Keratinocyte (primary cell): Measurements from ENCODE around the gene PDCD1LG2. TPM values are rescaled to one million over a fixed set of nuclear protein-coding genes. Genes with fewer than 3 reads are reported as not detected.
"Not testable (repeated sequence)": the region's sequence is repeated elsewhere in the genome, so short reads cannot be mapped to it uniquely, and the experiment has no call there.

Experiments used
- DNase-seq: peaks from one replicate; pipeline ENCODE4 v3.0.0-alpha.2; 2011; ENCODE audit warnings: low read depth, missing footprints, low spot score
- FAIRE-seq: peaks from 2 replicates; lab custom pipeline; 2011; peaks lifted over from hg19 to GRCh38; lab: Jason Lieb, UNC
- H2AFZ ChIP-seq: 2 replicates; pipeline ENCODE4 v1.6.0; 2012; ENCODE audit warnings: low read length, control low read depth, inconsistent platforms; ENCODE audit not compliant: control insufficient read depth
- H3K27ac ChIP-seq: 2 replicates; pipeline ENCODE4 v1.5.1; 2011; ENCODE audit warnings: low read length; ENCODE audit not compliant: control insufficient read depth, insufficient read depth
- H3K27me3 ChIP-seq: 3 replicates; pipeline ENCODE4 v1.6.0; 2011; ENCODE audit warnings: low read length; ENCODE audit not compliant: control insufficient read depth, insufficient read depth; ENCODE audit errors: extremely low read depth
- H3K36me3 ChIP-seq, 2 experiments: 2 replicates in 1 of 2; 3 replicates in 1 of 2; pipeline ENCODE4 v1.5.1; 2011; ENCODE audit warnings: low read length in 2 of 2, mild to moderate bottlenecking in 1 of 2; ENCODE audit not compliant: control insufficient read depth in 2 of 2, insufficient read depth in 2 of 2; ENCODE audit errors: extremely low read depth in 1 of 2
- H3K4me1 ChIP-seq: 3 replicates; pipeline ENCODE4 v1.5.1; 2011; ENCODE audit warnings: low read length; ENCODE audit not compliant: control insufficient read depth, insufficient read depth; ENCODE audit errors: extremely low read depth
- H3K4me2 ChIP-seq: 3 replicates; pipeline ENCODE4 v1.6.0; 2011; ENCODE audit warnings: low read depth, low read length; ENCODE audit not compliant: control insufficient read depth, insufficient read depth; ENCODE audit errors: extremely low read depth
- H3K4me3 ChIP-seq, 3 experiments: fragments of 200-600 bp in 1 of 3; sonication (generic) in 1 of 3; 2 replicates in 2 of 3; 3 replicates in 1 of 3; pipeline ENCODE4 v1.5.1; 2011 to 2016; ENCODE audit warnings: low read length in 3 of 3, mild to moderate bottlenecking in 3 of 3, control low read depth in 2 of 3, inconsistent platforms in 1 of 3, low read depth in 1 of 3, mixed read lengths in 1 of 3, mixed run types in 1 of 3, moderate library complexity in 1 of 3; ENCODE audit not compliant: control insufficient read depth in 2 of 3, insufficient read depth in 2 of 3; ENCODE audit errors: extremely low read depth in 1 of 3
- H3K79me2 ChIP-seq: 2 replicates; pipeline ENCODE4 v1.6.0; 2012; ENCODE audit warnings: low read length; ENCODE audit not compliant: control insufficient read depth, insufficient read depth
- H3K9ac ChIP-seq: 3 replicates; pipeline ENCODE4 v1.6.0; 2011; ENCODE audit warnings: low read length; ENCODE audit not compliant: control insufficient read depth, insufficient read depth; ENCODE audit errors: extremely low read depth
- H3K9me1 ChIP-seq: 3 replicates; pipeline ENCODE4 v1.6.0; 2011; ENCODE audit warnings: low read length; ENCODE audit not compliant: control insufficient read depth, insufficient read depth; ENCODE audit errors: extremely low read depth
- H3K9me3 ChIP-seq: 2 replicates; pipeline ENCODE4 v1.5.1; 2012; ENCODE audit warnings: low read depth, low read length; ENCODE audit not compliant: control insufficient read depth
- H4K20me1 ChIP-seq: 3 replicates; pipeline ENCODE4 v1.6.0; 2011; ENCODE audit warnings: low read length; ENCODE audit not compliant: control insufficient read depth, insufficient read depth; ENCODE audit errors: extremely low read depth
- EZH2 ChIP-seq: IDR thresholded peaks from one replicate; pipeline ENCODE4 v1.6.1; 2012; ENCODE audit warnings: inconsistent platforms, mild to moderate bottlenecking, low read length, moderate library complexity
- dilution Hi-C: fragments of 300-500 bp; cut with MboI; formaldehyde crosslinking; loops from one replicate; pipeline ENCODE4 v1.7.0; 2020; ENCODE audit warnings: low sequenced_read_pairs; ENCODE audit not compliant: extremely low pct_ligation_motif_present
- polyA plus RNA-seq, 5 experiments: library from polyadenylated mRNA; depleted of rRNA in 3 of 5; stranded (reverse) in 3 of 5; stranded (forward) in 1 of 5; unstranded in 1 of 5; fragments of >200 nt; gene quantifications; 1 replicate in 1 of 5; 2 replicates in 3 of 5; 3 replicates in 1 of 5; pipeline versions ENCODE4 v1.2.1 to v1.2.3, GENCODE V29; 2011 to 2012; ENCODE audit warnings: missing spikeins in 2 of 5, low read depth in 1 of 5, low replicate concordance in 1 of 5
- TF ChIP-seq, protein P1 (sequence below), 3 experiments: IDR thresholded peaks in 1 of 3; conservative IDR thresholded peaks in 1 of 3; optimal IDR thresholded peaks in 1 of 3; 2 replicates in 2 of 3; 3 replicates in 1 of 3; pipeline versions ENCODE3 to v1.5.1; 2011; ENCODE audit warnings: low read length in 3 of 3, mild to moderate bottlenecking in 3 of 3, moderate library complexity in 2 of 3, control low read depth in 1 of 3, inconsistent platforms in 1 of 3; ENCODE audit not compliant: insufficient read depth in 2 of 3; ENCODE audit errors: extremely low read depth in 1 of 3

Gene PDCD1LG2
- polyA plus RNA-seq, 1 donor (not counting 4 experiments of a cell fraction or from before 2014, with no cell fraction given) = 20.2 TPM

DNA sequence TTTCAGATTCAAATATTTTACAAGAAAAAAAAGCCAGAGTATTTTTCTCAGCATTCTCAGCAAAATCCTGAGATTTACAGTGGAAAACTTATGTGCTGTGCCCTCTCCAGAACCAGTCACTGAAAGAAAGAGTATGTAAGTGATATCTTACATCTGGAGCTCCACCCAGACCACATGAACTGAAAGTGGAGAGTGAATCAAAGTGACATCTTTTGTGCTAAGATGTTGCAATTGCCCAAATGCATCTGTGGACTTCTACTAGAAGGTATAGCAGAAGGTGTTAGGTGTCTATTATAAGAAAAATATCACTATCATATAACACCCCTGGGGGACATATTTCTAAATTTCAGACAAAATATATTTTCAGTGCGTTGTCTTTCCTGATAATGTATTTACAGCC, 69.5 kb downstream of the PDCD1LG2 start:
- no peaks in the 10 kb centered on the region for H3K9me1 ChIP-seq
- DNase-seq (no peak), FAIRE-seq (peak; percentile 34)
- H2AFZ ChIP-seq = no peak overlapping the region
- no peak overlapping the region for H3K4me3 ChIP-seq
- no peak overlapping the region for H3K4me2 ChIP-seq
- no peaks in the 10 kb centered on the region for H3K79me2 ChIP-seq
- dilution Hi-C loops = no loop called here
- H3K36me3 ChIP-seq = peaks cover under 1 to 1% of the 10 kb centered on the region in 2 experiments
- no peak overlapping the region for H3K9ac ChIP-seq
- H3K27me3 ChIP-seq = no peaks in the 10 kb centered on the region
- no peaks in the 10 kb centered on the region for H4K20me1 ChIP-seq
- TF ChIP-seq, protein P1, sequence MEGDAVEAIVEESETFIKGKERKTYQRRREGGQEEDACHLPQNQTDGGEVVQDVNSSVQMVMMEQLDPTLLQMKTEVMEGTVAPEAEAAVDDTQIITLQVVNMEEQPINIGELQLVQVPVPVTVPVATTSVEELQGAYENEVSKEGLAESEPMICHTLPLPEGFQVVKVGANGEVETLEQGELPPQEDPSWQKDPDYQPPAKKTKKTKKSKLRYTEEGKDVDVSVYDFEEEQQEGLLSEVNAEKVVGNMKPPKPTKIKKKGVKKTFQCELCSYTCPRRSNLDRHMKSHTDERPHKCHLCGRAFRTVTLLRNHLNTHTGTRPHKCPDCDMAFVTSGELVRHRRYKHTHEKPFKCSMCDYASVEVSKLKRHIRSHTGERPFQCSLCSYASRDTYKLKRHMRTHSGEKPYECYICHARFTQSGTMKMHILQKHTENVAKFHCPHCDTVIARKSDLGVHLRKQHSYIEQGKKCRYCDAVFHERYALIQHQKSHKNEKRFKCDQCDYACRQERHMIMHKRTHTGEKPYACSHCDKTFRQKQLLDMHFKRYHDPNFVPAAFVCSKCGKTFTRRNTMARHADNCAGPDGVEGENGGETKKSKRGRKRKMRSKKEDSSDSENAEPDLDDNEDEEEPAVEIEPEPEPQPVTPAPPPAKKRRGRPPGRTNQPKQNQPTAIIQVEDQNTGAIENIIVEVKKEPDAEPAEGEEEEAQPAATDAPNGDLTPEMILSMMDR (optimal IDR thresholded peaks at IDR 0.05 in 1 of 3, IDR thresholded peaks at IDR 0.05 in 1 of 3, conservative IDR thresholded peaks at IDR 0.05 in 1 of 3; ENCODE audit: extremely low read depth in 1 of 3, insufficient read depth in 2 of 3, low read length in 3 of 3) = no peak
- TF ChIP-seq EZH2 = no peak
- no peaks in the 10 kb centered on the region for H3K9me3 ChIP-seq
- H3K27ac ChIP-seq = no peak overlapping the region
- H3K4me1 ChIP-seq = peaks cover 20% of the 10 kb centered on the region

DNA sequence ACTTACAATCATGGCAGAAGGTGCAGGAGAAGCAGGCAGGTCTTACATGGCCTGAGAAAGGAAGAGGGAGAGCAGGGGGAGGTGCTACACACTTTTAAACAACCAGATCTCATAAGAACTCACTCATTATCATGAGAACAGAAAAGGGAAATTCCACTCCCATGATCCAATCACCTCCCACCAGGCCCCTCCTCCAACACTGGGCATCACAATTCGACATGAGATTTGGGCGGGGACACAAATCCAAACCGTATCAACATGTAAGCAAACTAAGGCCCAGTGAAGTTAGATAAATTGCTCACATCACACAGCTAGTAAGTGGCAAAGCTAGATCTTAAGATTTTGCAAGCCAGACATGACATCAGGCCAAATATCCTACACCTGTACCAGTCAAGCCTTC, 70.3 kb downstream of the PDCD1LG2 start:
- no peaks in the 10 kb centered on the region for H4K20me1 ChIP-seq
- H3K9me3 ChIP-seq = no peaks in the 10 kb centered on the region
- no peak overlapping the region for H3K27ac ChIP-seq
- dilution Hi-C loops = no loop called here
- no peaks in the 10 kb centered on the region for H3K9me1 ChIP-seq
- FAIRE-seq (no peak), DNase-seq (no peak)
- no peak overlapping the region for H3K9ac ChIP-seq
- H3K4me3 ChIP-seq = no peak overlapping the region
- H3K27me3 ChIP-seq = no peaks in the 10 kb centered on the region
- no peak overlapping the region for H3K4me2 ChIP-seq
- H3K36me3 ChIP-seq = peaks cover 0 to 1% of the 10 kb centered on the region in 2 experiments
- H3K79me2 ChIP-seq = no peaks in the 10 kb centered on the region
- peaks cover 20% of the 10 kb centered on the region for H3K4me1 ChIP-seq
- TF ChIP-seq, protein P1 (optimal IDR thresholded peaks at IDR 0.05 in 1 of 3, IDR thresholded peaks at IDR 0.05 in 1 of 3, conservative IDR thresholded peaks at IDR 0.05 in 1 of 3; ENCODE audit: extremely low read depth in 1 of 3, insufficient read depth in 2 of 3, low read length in 3 of 3) = no peak
- TF ChIP-seq EZH2 = no peak
- no peak overlapping the region for H2AFZ ChIP-seq

DNA sequence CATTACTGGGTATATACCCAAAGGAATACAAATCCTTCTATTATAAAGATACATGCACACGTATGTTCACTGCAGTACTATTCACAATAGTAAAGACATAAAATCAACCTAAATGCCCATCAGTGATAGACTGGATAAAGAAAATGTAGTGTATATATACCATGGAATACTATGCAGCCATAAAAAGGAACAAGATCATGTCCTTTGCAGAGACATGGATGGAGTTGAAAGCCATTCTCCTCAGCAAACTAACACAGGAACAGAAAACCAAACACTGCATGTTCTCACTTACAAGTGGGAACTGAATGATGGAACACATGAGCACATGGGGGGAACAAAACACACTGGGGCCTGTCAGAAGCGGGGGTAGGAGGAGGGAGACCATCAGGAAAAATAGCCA, 71.4 kb downstream of the PDCD1LG2 start:
- H2AFZ ChIP-seq, H3K27me3 ChIP-seq, H3K79me2 ChIP-seq, FAIRE-seq, H3K4me2 ChIP-seq, H3K9me3 ChIP-seq, DNase-seq, H3K27ac ChIP-seq, H3K9ac ChIP-seq, H3K9me1 ChIP-seq, dilution Hi-C loops, H3K4me3 ChIP-seq, H3K36me3 ChIP-seq, H4K20me1 ChIP-seq: not testable (repeated sequence)
- peaks cover 30% of the 10 kb centered on the region for H3K4me1 ChIP-seq
